H1 (cell line): Measurements from ENCODE around the gene PGM1. TPM values are rescaled to one million over a fixed set of nuclear protein-coding genes. Genes with fewer than 3 reads are reported as not detected.

Experiments
- CHD1 ChIP-seq: IDR thresholded peaks from 2 replicates; pipeline ENCODE4 v1.6.1; 2012; ENCODE audit warnings: low read depth, low read length, improper control_type of control experiment
- CHD7 ChIP-seq: fragments of 300-600 bp; sonication (generic); IDR thresholded peaks from 2 replicates; pipeline ENCODE4 v1.7.1; 2012; ENCODE audit warnings: low read length, moderate library complexity, mild to moderate bottlenecking, inconsistent platforms; ENCODE audit not compliant: insufficient replicate concordance
- CREB1 ChIP-seq: IDR thresholded peaks from 2 replicates; pipeline ENCODE4 v1.6.1; 2012; ENCODE audit warnings: inconsistent platforms
- SIRT6 ChIP-seq: IDR thresholded peaks from one replicate; pipeline ENCODE4 v1.7.1; 2012; ENCODE audit warnings: low read length, inconsistent platforms
- TCF12 ChIP-seq: IDR thresholded peaks from 2 replicates; pipeline ENCODE4 v1.6.1; 2011; ENCODE audit warnings: low read depth, mild to moderate bottlenecking, low read length
- polyA plus RNA-seq, 7 experiments: library from polyadenylated mRNA; depleted of rRNA in 3 of 7; stranded (reverse) in 5 of 7; unstranded in 2 of 7; fragments of >200 nt in 5 of 7; fragments of 200-250 nt in 2 of 7; gene quantifications; 1 replicate in 5 of 7; 2 replicates in 1 of 7; 4 replicates in 1 of 7; pipeline versions ENCODE4 v1.2.1 to v1.2.3, GENCODE V29; 2011 to 2013; ENCODE audit warnings: missing spikeins in 2 of 7, mixed read lengths in 2 of 7
- total RNA-seq: library from RNA; stranded (reverse); fragmentation: NEBNext Ultra II Directional; extraction: Animal tissue kit (Norgen Biotek cat#: 25700); gene quantifications from 2 replicates; pipeline ENCODE4 v1.2.1, GENCODE V29; 2021

PGM1 gene
- total and polyA plus RNA-seq, 2 of the 8 experiments (the other 6 are each of a cell fraction or from before 2014, with no cell fraction given), result 33.0 to 65.4 TPM

GRCh38 chr1:63555480-63555879, 37.7 kb upstream of the PGM1 start (continued):
- TF ChIP-seq CHD7 (no peak), CREB1 (no peak), TCF12 (no peak), SIRT6 (no peak), CHD1 (no peak)
